HUDEP-2 (cell line): ENCODE measurements around the gene LRP2BP.
A peak's percentile ranks its signal among the peaks of the same experiment; 100 is the strongest.
"Not testable (repeated sequence)": the region's sequence is repeated elsewhere in the genome, so short reads cannot be mapped to it uniquely, and the experiment has no call there.

ENCODE experiments used
- DNase-seq, 76 experiments: peaks; one replicate each; lab custom pipeline; 2025; ENCODE audit not compliant: unreplicated experiment in 76 of 76; lab: John Stamatoyannopoulos, UW

LRP2BP gene

GRCh38 chr4:185332575-185333464 is 62.9 kb downstream of the LRP2BP start:
- DNase-seq: no peak

- not testable (repeated sequence) for DNase-seq
Observed at GRCh38 chr4:185329879-185330510, 65.7 kb downstream of the LRP2BP start.

GRCh38 chr4:185328586-185328985 is 67.1 kb downstream of the LRP2BP start:
- no peak for DNase-seq

- peak in 3 of 76 experiments; percentile 4 to 23 (median 11) for DNase-seq
Observed at GRCh38 chr4:185325721-185326120, 70.0 kb downstream of the LRP2BP start.

GRCh38 chr4:185324361-185324760 is 71.4 kb downstream of the LRP2BP start:
- DNase-seq: peak in 16 of 76 experiments; percentile 0 to 24 (median 12)

- no peak for DNase-seq
Observed at GRCh38 chr4:185323606-185324005, 72.1 kb downstream of the LRP2BP start.

GRCh38 chr4:185322803-185323202 is 72.9 kb downstream of the LRP2BP start:
- no peak for DNase-seq

- DNase-seq: peak in 39 of 76 experiments; percentile 0 to 85 (median 49)
Observed at GRCh38 chr4:185318679-185319078, 77.0 kb downstream of the LRP2BP start.

- DNase-seq: no peak
Observed at GRCh38 chr4:185317880-185318279, 77.8 kb downstream of the LRP2BP start.

- not testable (repeated sequence) for DNase-seq
Observed at GRCh38 chr4:185317462-185317861, 78.3 kb downstream of the LRP2BP start.
